ENCODE data around the gene NALCN. TPM values are rescaled to one million over a fixed set of nuclear protein-coding genes. Genes with fewer than 3 reads are reported as not detected.

Gene NALCN
- total and polyA plus RNA-seq, 4 donors, result 0.09 to 0.92 (median 0.18) TPM

DNA sequence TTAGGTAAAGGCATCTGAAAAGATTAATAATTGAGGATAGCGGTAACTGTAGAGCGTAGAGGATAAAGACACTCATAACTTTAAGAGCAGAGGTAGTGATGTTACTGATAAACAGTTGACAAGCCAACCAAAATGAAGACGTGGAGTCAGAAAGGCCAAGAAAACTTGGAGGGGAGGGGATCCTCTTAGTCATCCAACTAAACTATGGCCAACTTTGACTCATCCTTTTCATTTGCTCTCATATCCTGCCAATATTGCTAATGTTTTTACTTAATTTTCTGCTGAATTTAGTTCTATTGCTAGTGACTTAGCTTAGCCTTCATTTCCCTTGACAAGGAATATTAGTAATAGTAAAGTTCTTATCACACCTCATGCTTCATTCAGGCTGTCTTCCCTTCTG, 49.6 kb upstream of the NALCN start (continued):
- TF ChIP-seq, protein P1, sequence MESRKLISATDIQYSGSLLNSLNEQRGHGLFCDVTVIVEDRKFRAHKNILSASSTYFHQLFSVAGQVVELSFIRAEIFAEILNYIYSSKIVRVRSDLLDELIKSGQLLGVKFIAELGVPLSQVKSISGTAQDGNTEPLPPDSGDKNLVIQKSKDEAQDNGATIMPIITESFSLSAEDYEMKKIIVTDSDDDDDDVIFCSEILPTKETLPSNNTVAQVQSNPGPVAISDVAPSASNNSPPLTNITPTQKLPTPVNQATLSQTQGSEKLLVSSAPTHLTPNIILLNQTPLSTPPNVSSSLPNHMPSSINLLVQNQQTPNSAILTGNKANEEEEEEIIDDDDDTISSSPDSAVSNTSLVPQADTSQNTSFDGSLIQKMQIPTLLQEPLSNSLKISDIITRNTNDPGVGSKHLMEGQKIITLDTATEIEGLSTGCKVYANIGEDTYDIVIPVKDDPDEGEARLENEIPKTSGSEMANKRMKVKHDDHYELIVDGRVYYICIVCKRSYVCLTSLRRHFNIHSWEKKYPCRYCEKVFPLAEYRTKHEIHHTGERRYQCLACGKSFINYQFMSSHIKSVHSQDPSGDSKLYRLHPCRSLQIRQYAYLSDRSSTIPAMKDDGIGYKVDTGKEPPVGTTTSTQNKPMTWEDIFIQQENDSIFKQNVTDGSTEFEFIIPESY (IDR thresholded peaks at IDR 0.05), result no peak

DNA sequence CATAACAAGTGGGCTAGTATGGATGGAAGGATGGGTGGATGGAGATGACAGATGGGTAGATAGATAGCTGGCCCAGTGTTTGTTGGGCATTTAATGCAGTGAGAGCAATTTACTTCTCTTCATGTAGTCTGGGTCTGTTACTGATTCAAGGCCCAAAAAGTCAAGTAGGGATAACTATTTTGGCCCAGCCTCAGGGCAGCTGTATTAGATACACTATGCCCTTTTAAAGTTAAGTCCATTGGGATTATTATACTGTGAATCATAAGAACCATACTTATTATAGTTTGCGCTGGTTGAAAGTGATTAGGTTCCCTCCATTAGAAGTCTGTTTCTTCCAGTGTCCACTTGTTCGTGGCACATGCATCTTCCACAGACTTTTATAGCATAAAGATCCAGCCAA, 40.9 kb upstream of the NALCN start:
- no peak for TF ChIP-seq EGR1 (IDR thresholded peaks at IDR 0.05; ENCODE audit: low read depth in 2 of 2)
- TF ChIP-seq, protein P2, sequence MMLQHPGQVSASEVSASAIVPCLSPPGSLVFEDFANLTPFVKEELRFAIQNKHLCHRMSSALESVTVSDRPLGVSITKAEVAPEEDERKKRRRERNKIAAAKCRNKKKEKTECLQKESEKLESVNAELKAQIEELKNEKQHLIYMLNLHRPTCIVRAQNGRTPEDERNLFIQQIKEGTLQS (IDR thresholded peaks at IDR 0.05), result no peak
- TF ChIP-seq NR2F2 (IDR thresholded peaks at IDR 0.05), result no peak
- TF ChIP-seq, protein P3, sequence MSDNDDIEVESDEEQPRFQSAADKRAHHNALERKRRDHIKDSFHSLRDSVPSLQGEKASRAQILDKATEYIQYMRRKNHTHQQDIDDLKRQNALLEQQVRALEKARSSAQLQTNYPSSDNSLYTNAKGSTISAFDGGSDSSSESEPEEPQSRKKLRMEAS (IDR thresholded peaks at IDR 0.05), result no peak
- TF ChIP-seq, protein P4, sequence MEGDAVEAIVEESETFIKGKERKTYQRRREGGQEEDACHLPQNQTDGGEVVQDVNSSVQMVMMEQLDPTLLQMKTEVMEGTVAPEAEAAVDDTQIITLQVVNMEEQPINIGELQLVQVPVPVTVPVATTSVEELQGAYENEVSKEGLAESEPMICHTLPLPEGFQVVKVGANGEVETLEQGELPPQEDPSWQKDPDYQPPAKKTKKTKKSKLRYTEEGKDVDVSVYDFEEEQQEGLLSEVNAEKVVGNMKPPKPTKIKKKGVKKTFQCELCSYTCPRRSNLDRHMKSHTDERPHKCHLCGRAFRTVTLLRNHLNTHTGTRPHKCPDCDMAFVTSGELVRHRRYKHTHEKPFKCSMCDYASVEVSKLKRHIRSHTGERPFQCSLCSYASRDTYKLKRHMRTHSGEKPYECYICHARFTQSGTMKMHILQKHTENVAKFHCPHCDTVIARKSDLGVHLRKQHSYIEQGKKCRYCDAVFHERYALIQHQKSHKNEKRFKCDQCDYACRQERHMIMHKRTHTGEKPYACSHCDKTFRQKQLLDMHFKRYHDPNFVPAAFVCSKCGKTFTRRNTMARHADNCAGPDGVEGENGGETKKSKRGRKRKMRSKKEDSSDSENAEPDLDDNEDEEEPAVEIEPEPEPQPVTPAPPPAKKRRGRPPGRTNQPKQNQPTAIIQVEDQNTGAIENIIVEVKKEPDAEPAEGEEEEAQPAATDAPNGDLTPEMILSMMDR (IDR thresholded peaks at IDR 0.05; ENCODE audit: low read depth, low read length, missing input control), result no peak
- TF ChIP-seq HNF4G (IDR thresholded peaks at IDR 0.05), result no peak
- TF ChIP-seq FOXA2 (IDR thresholded peaks at IDR 0.05), result no peak
- no peak for TF ChIP-seq FOXA1 (IDR thresholded peaks at IDR 0.05)
- no peak for DNase-seq (ENCODE audit: low spot score)
- Histone ChIP-seq H3K4me3 (ENCODE audit: low read depth in 1 of 3, low read length in 3 of 3) (no peak overlapping the region), H3K27me3 (ENCODE audit: control insufficient read depth in 4 of 4, insufficient read depth in 4 of 4, low read length in 3 of 4) (no peaks in the 10 kb centered on the region), H3K9me3 (ENCODE audit: control insufficient read depth in 4 of 4, low read length in 3 of 4) (peaks cover 0 to 3% (median 0%) of the 10 kb centered on the region in 4 donors), H3K27ac (ENCODE audit: low read depth in 1 of 2, low read length in 2 of 2) (no peak overlapping the region), H3K4me1 (ENCODE audit: control insufficient read depth in 4 of 4, insufficient read depth in 4 of 4, low read length in 3 of 4) (peaks cover 4 to 11% (median 6%) of the 10 kb centered on the region in 4 donors), H3K9ac (ENCODE audit: low read depth in 1 of 2, low read length in 2 of 2) (no peak overlapping the region), H3K36me3 (ENCODE audit: control insufficient read depth in 4 of 4, insufficient read depth in 3 of 4, low read depth in 1 of 4, low read length in 3 of 4) (no peaks in the 10 kb centered on the region)
- 87% methylated on average over 2 of the region's 2 CpGs for WGBS

DNA sequence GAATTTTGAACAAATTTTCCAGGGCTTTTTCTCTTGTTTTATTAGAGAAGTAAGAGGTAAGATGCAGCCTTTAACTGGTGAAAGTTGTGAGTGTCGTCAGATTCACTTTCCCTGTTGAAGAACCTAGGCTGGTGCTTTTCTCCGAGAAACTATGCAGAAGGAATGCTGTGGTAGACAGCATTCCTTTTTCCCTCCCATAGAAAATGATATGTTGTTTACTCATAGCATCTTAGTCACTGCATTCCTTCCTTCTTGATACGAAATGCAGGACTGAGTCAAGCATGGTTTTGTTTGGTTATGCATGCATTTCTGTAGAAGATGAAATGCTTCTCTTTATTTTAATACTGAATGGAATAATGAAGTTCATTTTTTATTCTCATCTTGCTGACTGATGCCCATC, 39.6 kb upstream of the NALCN start:
- no peak overlapping the region for H3K9ac ChIP-seq (ENCODE audit: low read depth in 1 of 2, low read length in 2 of 2)
- H3K27ac ChIP-seq (ENCODE audit: low read depth in 1 of 2, low read length in 2 of 2), result no peak overlapping the region
- H3K9me3 ChIP-seq (ENCODE audit: control insufficient read depth in 4 of 4, low read length in 3 of 4), result peaks cover 0 to 3% (median 0%) of the 10 kb centered on the region in 4 donors
- H3K4me3 ChIP-seq (ENCODE audit: low read depth in 1 of 3, low read length in 3 of 3), result no peak overlapping the region
- no peaks in the 10 kb centered on the region for H3K36me3 ChIP-seq (ENCODE audit: control insufficient read depth in 4 of 4, insufficient read depth in 3 of 4, low read depth in 1 of 4, low read length in 3 of 4)
- DNase-seq (ENCODE audit: low spot score), result no peak
- H3K4me1 ChIP-seq (ENCODE audit: control insufficient read depth in 4 of 4, insufficient read depth in 4 of 4, low read length in 3 of 4), result peaks cover 4 to 11% (median 6%) of the 10 kb centered on the region in 4 donors
- 45% methylated on average over 3 of the region's 3 CpGs for WGBS
- H3K27me3 ChIP-seq (ENCODE audit: control insufficient read depth in 4 of 4, insufficient read depth in 4 of 4, low read length in 3 of 4), result no peaks in the 10 kb centered on the region
- TF ChIP-seq FOXA1 (IDR thresholded peaks at IDR 0.05) (no peak), TAF1 (conservative IDR thresholded peaks at IDR 0.05) (no peak), RXRA (IDR thresholded peaks at IDR 0.05) (no peak), RAD21 (IDR thresholded peaks at IDR 0.05) (no peak), YY1 (IDR thresholded peaks at IDR 0.05) (no peak), SP1 (IDR thresholded peaks at IDR 0.05) (no peak), HNF4G (IDR thresholded peaks at IDR 0.05) (no peak), EGR1 (IDR thresholded peaks at IDR 0.05; ENCODE audit: low read depth in 2 of 2) (no peak), FOXA2 (IDR thresholded peaks at IDR 0.05) (no peak), NR2F2 (IDR thresholded peaks at IDR 0.05) (no peak), HNF4A (conservative IDR thresholded peaks at IDR 0.05) (no peak), JUND (IDR thresholded peaks at IDR 0.05) (no peak), GABPA (IDR thresholded peaks at IDR 0.05 in 1 of 2, conservative IDR thresholded peaks at IDR 0.05 in 1 of 2) (no peak)
- TF ChIP-seq, protein P3 (IDR thresholded peaks at IDR 0.05), result no peak
- TF ChIP-seq, protein P2 (IDR thresholded peaks at IDR 0.05), result no peak
- TF ChIP-seq, protein P5, sequence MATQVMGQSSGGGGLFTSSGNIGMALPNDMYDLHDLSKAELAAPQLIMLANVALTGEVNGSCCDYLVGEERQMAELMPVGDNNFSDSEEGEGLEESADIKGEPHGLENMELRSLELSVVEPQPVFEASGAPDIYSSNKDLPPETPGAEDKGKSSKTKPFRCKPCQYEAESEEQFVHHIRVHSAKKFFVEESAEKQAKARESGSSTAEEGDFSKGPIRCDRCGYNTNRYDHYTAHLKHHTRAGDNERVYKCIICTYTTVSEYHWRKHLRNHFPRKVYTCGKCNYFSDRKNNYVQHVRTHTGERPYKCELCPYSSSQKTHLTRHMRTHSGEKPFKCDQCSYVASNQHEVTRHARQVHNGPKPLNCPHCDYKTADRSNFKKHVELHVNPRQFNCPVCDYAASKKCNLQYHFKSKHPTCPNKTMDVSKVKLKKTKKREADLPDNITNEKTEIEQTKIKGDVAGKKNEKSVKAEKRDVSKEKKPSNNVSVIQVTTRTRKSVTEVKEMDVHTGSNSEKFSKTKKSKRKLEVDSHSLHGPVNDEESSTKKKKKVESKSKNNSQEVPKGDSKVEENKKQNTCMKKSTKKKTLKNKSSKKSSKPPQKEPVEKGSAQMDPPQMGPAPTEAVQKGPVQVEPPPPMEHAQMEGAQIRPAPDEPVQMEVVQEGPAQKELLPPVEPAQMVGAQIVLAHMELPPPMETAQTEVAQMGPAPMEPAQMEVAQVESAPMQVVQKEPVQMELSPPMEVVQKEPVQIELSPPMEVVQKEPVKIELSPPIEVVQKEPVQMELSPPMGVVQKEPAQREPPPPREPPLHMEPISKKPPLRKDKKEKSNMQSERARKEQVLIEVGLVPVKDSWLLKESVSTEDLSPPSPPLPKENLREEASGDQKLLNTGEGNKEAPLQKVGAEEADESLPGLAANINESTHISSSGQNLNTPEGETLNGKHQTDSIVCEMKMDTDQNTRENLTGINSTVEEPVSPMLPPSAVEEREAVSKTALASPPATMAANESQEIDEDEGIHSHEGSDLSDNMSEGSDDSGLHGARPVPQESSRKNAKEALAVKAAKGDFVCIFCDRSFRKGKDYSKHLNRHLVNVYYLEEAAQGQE (IDR thresholded peaks at IDR 0.05), result no peak
- TF ChIP-seq, protein P4 (IDR thresholded peaks at IDR 0.05; ENCODE audit: low read depth, low read length, missing input control), result no peak

Data from liver (tissue), 9 donors.